IMR-90 (cell line): ENCODE data around the gene DNASE1. TPM values are rescaled to one million over a fixed set of nuclear protein-coding genes. Genes with fewer than 3 reads are reported as not detected.

Source experiments
- ATAC-seq: fragments of 200-7000 bp; cut with Tn5 transposase; 2 replicates; pipeline ENCODE4 v1.9.1; 2020; ENCODE audit warnings: low read depth, mild to moderate bottlenecking, moderate library complexity
- BruUV-seq: library from RNA; stranded (reverse); fragments of 400-500 nt; replicated peaks from 2 replicates; lab custom pipeline; 2021; lab: Mats Ljungman, UMichigan
- CTCF ChIA-PET: fragments of 300-600 bp; formaldehyde crosslinking; extraction: SDS; loops from one replicate; lab custom pipeline; 2021; ENCODE audit warnings: antibody characterized with exemption; lab: Yijun Ruan, JAX
- POLR2A ChIA-PET: fragments of 300-600 bp; sonication (Branson Sonifier 250); formaldehyde crosslinking; loops from one replicate; lab custom pipeline; 2022; ENCODE audit warnings: antibody characterized with exemption; ENCODE audit not compliant: unreplicated experiment; lab: Charles Lee
- DNase-seq: peaks from one replicate; pipeline ENCODE4 v3.0.0; 2013
- H2AFZ ChIP-seq: replicated peaks from 2 replicates; pipeline ENCODE3; 2013; ENCODE audit warnings: low read length, mild to moderate bottlenecking; ENCODE audit not compliant: poor library complexity
- H2AK5ac ChIP-seq: 2 replicates; pipeline ENCODE4 v1.6.1; 2013; ENCODE audit warnings: low read depth, low read length, inconsistent platforms
- H2AK9ac ChIP-seq: replicated peaks from 2 replicates; pipeline ENCODE3; 2013; ENCODE audit warnings: mild to moderate bottlenecking, low read depth, low read length, moderate library complexity; ENCODE audit not compliant: poor library complexity
- H2BK120ac ChIP-seq: 2 replicates; pipeline ENCODE4 v1.6.1; 2013; ENCODE audit warnings: low read depth, low read length, inconsistent platforms
- H2BK15ac ChIP-seq: 3 replicates; pipeline ENCODE4 v1.6.1; 2013; ENCODE audit warnings: low read depth, low read length, inconsistent platforms
- H2BK20ac ChIP-seq: 2 replicates; pipeline ENCODE4 v1.6.1; 2013; ENCODE audit warnings: low read depth, mild to moderate bottlenecking, inconsistent platforms, low read length, moderate library complexity
- H2BK5ac ChIP-seq: 2 replicates; pipeline ENCODE4 v1.6.1; 2013; ENCODE audit warnings: mild to moderate bottlenecking, low read depth, low read length, inconsistent platforms; ENCODE audit not compliant: poor library complexity, severe bottlenecking
- H3K14ac ChIP-seq: replicated peaks from 2 replicates; pipeline ENCODE4 v1.6.1; 2013; ENCODE audit warnings: low read depth, low read length, inconsistent platforms
- H3K18ac ChIP-seq: 2 replicates; pipeline ENCODE4 v1.6.1; 2013; ENCODE audit warnings: low read depth, low read length, control low read depth
- H3K23ac ChIP-seq: 2 replicates; pipeline ENCODE4 v1.6.1; 2013; ENCODE audit warnings: low read depth, low read length, inconsistent platforms
- H3K27ac ChIP-seq: 2 replicates; pipeline ENCODE4 v1.5.1; 2013; ENCODE audit warnings: mild to moderate bottlenecking, control low read depth, low read length; ENCODE audit not compliant: insufficient read depth
- H3K27me3 ChIP-seq: 2 replicates; pipeline ENCODE4 v1.6.1; 2013; ENCODE audit warnings: low read length; ENCODE audit not compliant: control insufficient read depth, insufficient read depth
- H3K36me3 ChIP-seq: 2 replicates; pipeline ENCODE4 v1.6.1; 2013; ENCODE audit warnings: low read length, mixed read lengths; ENCODE audit not compliant: control insufficient read depth, insufficient read depth
- H3K4ac ChIP-seq: 2 replicates; pipeline ENCODE4 v1.6.1; 2013; ENCODE audit warnings: low read depth, low read length, inconsistent platforms
- H3K4me1 ChIP-seq: 2 replicates; pipeline ENCODE4 v1.6.1; 2013; ENCODE audit warnings: low read length, mixed read lengths; ENCODE audit not compliant: control insufficient read depth, insufficient read depth
- H3K4me2 ChIP-seq: 2 replicates; pipeline ENCODE4 v1.6.1; 2013; ENCODE audit warnings: low read depth, mild to moderate bottlenecking, control low read depth, low read length, moderate library complexity
- H3K4me3 ChIP-seq: 2 replicates; pipeline ENCODE4 v1.5.1; 2013; ENCODE audit warnings: low read depth, mild to moderate bottlenecking, control low read depth, low read length, moderate library complexity; ENCODE audit not compliant: insufficient read depth
- H3K56ac ChIP-seq: 2 replicates; pipeline ENCODE4 v1.6.1; 2013; ENCODE audit warnings: low read length, inconsistent platforms; ENCODE audit not compliant: insufficient read depth; ENCODE audit errors: extremely low read depth
- H3K79me1 ChIP-seq, 2 experiments: 2 replicates each; pipeline ENCODE4 v1.6.1; 2013; ENCODE audit warnings: low read length in 2 of 2, inconsistent platforms in 1 of 2, low read depth in 1 of 2
- H3K9ac ChIP-seq: 2 replicates; pipeline ENCODE4 v1.6.1; 2013; ENCODE audit warnings: low read depth, low read length, control low read depth
- H3K9me1 ChIP-seq: 2 replicates; pipeline ENCODE4 v1.6.1; 2013; ENCODE audit warnings: low read length, inconsistent platforms; ENCODE audit not compliant: insufficient read depth
- H3K9me3 ChIP-seq: 2 replicates; pipeline ENCODE4 v1.6.1; 2013; ENCODE audit warnings: low read length; ENCODE audit not compliant: control insufficient read depth, insufficient read depth
- H4K20me1 ChIP-seq: 2 replicates; pipeline ENCODE4 v1.6.1; 2013; ENCODE audit warnings: low read length, inconsistent platforms; ENCODE audit not compliant: insufficient read depth
- H4K5ac ChIP-seq: 2 replicates; pipeline ENCODE4 v1.6.1; 2013; ENCODE audit warnings: mild to moderate bottlenecking, low read depth, low read length, control low read depth
- H4K8ac ChIP-seq, 2 experiments: 2 replicates each; pipeline ENCODE4 v1.6.1; 2013; ENCODE audit warnings: low read depth in 2 of 2, low read length in 2 of 2, control low read depth in 1 of 2, inconsistent platforms in 1 of 2
- H4K91ac ChIP-seq: 2 replicates; pipeline ENCODE4 v1.6.1; 2013; ENCODE audit warnings: low read depth, low read length, inconsistent platforms; ENCODE audit not compliant: insufficient read depth
- BHLHE40 ChIP-seq: fragments of 150-350 bp; IDR thresholded peaks from 2 replicates; pipeline ENCODE4 v1.6.1; 2016; ENCODE audit warnings: mild to moderate bottlenecking, low read depth, low read length
- CEBPB ChIP-seq: IDR thresholded peaks from 2 replicates; pipeline ENCODE4 v1.6.1; 2012; ENCODE audit warnings: low read depth, low read length, improper control_type of control experiment
- CHD1 ChIP-seq: IDR thresholded peaks from 2 replicates; pipeline ENCODE4 v1.6.1; 2012; ENCODE audit warnings: low read depth, low read length, improper control_type of control experiment
- CTCF ChIP-seq: conservative IDR thresholded peaks from 2 replicates; pipeline ENCODE4 v1.5.1; 2012; ENCODE audit warnings: mild to moderate bottlenecking, low read depth, low read length, improper control_type of control experiment
- ELK1 ChIP-seq: fragments of 150-350 bp; IDR thresholded peaks from 2 replicates; pipeline ENCODE4 v1.6.1; 2016; ENCODE audit warnings: low read depth, mild to moderate bottlenecking, low read length, moderate library complexity, borderline replicate concordance
- FOS ChIP-seq: fragments of 150-350 bp; IDR thresholded peaks from 2 replicates; pipeline ENCODE4 v1.6.1; 2016; ENCODE audit warnings: low read depth, low read length
- MAFK ChIP-seq: IDR thresholded peaks from 2 replicates; pipeline ENCODE4 v1.6.1; 2012; ENCODE audit warnings: low read depth, low read length, improper control_type of control experiment
- MAZ ChIP-seq: IDR thresholded peaks from 2 replicates; pipeline ENCODE4 v1.6.1; 2012; ENCODE audit warnings: low read depth, mild to moderate bottlenecking, low read length, improper control_type of control experiment, moderate library complexity, borderline replicate concordance
- MXI1 ChIP-seq: IDR thresholded peaks from 2 replicates; pipeline ENCODE4 v1.6.1; 2012; ENCODE audit warnings: low read depth, mild to moderate bottlenecking, low read length, moderate library complexity, borderline replicate concordance
- NFE2L2 ChIP-seq: fragments of 150-350 bp; IDR thresholded peaks from 2 replicates; pipeline ENCODE4 v1.6.1; 2016; ENCODE audit warnings: low read depth, mild to moderate bottlenecking, low read length
- POLR2A ChIP-seq: IDR thresholded peaks from 2 replicates; pipeline ENCODE4 v1.6.1; 2012; ENCODE audit warnings: mild to moderate bottlenecking, low read depth, low read length
- RAD21 ChIP-seq: IDR thresholded peaks from 2 replicates; pipeline ENCODE4 v1.6.1; 2012; ENCODE audit warnings: low read length, improper control_type of control experiment
- RCOR1 ChIP-seq: IDR thresholded peaks from 2 replicates; pipeline ENCODE4 v1.6.1; 2012; ENCODE audit warnings: mild to moderate bottlenecking, low read length, improper control_type of control experiment; ENCODE audit not compliant: insufficient replicate concordance
- RFX5 ChIP-seq: IDR thresholded peaks from 2 replicates; pipeline ENCODE4 v1.8.0; 2012; ENCODE audit warnings: low read depth, mild to moderate bottlenecking, low read length, moderate library complexity
- SMC3 ChIP-seq: fragments of 150-350 bp; IDR thresholded peaks from 2 replicates; pipeline ENCODE4 v1.6.1; 2016; ENCODE audit warnings: low read depth, mild to moderate bottlenecking, antibody characterized with exemption, low read length, moderate library complexity
- WGBS, 2 experiments: methylation state at CpG; one replicate each; pipeline versions ENCODE4 v1.1.5 to v1.1.7; 2013; ENCODE audit warnings: missing lambda C conversion rate in 2 of 2; ENCODE audit not compliant: insufficient read length in 1 of 2; ENCODE audit errors: extremely low coverage in 2 of 2; 5-methylcytosine and 5-hydroxymethylcytosine counted together
- dilution Hi-C: fragments of 300-500 bp; cut with HindIII; formaldehyde crosslinking; loops from one replicate; pipeline ENCODE4 v1.14.3; 2018; ENCODE audit warnings: low sequenced_read_pairs; ENCODE audit not compliant: unreplicated experiment
- in situ Hi-C: fragments of 300-500 bp; cut with MboI; formaldehyde crosslinking; loops from 3 replicates; pipeline ENCODE4 v1.14.3; 2019; ENCODE audit warnings: low sequenced_read_pairs, inconsistent platforms, mixed read lengths
- intact Hi-C: fragments of 100-400 bp; cut with micrococcal nuclease; formaldehyde crosslinking; loops from 2 replicates; pipeline ENCODE4 v1.10.0; 2022
- polyA plus RNA-seq, 3 experiments: library from polyadenylated mRNA; depleted of rRNA; stranded (reverse); fragments of >200 nt; gene quantifications; 2 replicates each; pipeline ENCODE4 v1.2.3, GENCODE V29; 2012; ENCODE audit warnings: low replicate concordance in 1 of 3
- total RNA-seq: library from RNA; depleted of rRNA; stranded (reverse); fragments of >200 nt; gene quantifications from 2 replicates; pipeline ENCODE4 v1.2.3, GENCODE V29; 2012

The DNASE1 gene
- total and polyA plus RNA-seq, 2 of the 4 experiments (the other 2 are of a cell fraction) = 5.4 to 15.9 TPM

GRCh38 chr16:3652373-3653195 lies 1.9 kb upstream of the DNASE1 start:
- H3K4ac ChIP-seq = no peak overlapping the region
- no peak overlapping the region for H3K4me2 ChIP-seq
- in situ Hi-C loops (no loop called here), intact Hi-C loops (no loop called here), dilution Hi-C loops (no loop called here)
- H3K18ac ChIP-seq = no peak overlapping the region
- no TSS peak for BruUV-seq
- no peak overlapping the region for H3K27ac ChIP-seq
- CTCF ChIA-PET = interaction anchor here (0.6 kb wide), 1 partner anchor 43 kb away, joined by 5 read pairs; no protein-coding TSS in a partner anchor
- 93% methylated on average over 7 of the region's 14 CpGs; no CpG with 5 or more reads in 1 of the 2 experiments for WGBS, 2 experiments
- H2AK5ac ChIP-seq = no peak overlapping the region
- no peaks in the 10 kb centered on the region for H3K27me3 ChIP-seq
- H3K14ac ChIP-seq = no peak overlapping the region
- H3K36me3 ChIP-seq = peaks cover 42% of the 10 kb centered on the region
- no peak overlapping the region for H4K8ac ChIP-seq
- DNase-seq (no peak), ATAC-seq (no peak)
- H4K20me1 ChIP-seq = peaks cover 10% of the 10 kb centered on the region
- H4K91ac ChIP-seq = no peak overlapping the region
- no peak overlapping the region for H2BK120ac ChIP-seq
- no peaks in the 10 kb centered on the region for H3K4me1 ChIP-seq
- no peak overlapping the region for H2BK15ac ChIP-seq
- no peak overlapping the region for H4K5ac ChIP-seq
- H3K9ac ChIP-seq = no peak overlapping the region
- no peak overlapping the region for H3K56ac ChIP-seq
- H2BK20ac ChIP-seq = no peak overlapping the region
- no peak overlapping the region for H3K4me3 ChIP-seq
- peaks cover 0 to 9% of the 10 kb centered on the region in 2 experiments; a peak in 1 of 4 replicates for H3K79me1 ChIP-seq
- H3K23ac ChIP-seq = no peak overlapping the region
- no peak overlapping the region for H2BK5ac ChIP-seq
- H2AFZ ChIP-seq = no peak overlapping the region
- peaks cover 16% of the 10 kb centered on the region for H3K9me1 ChIP-seq
- H2AK9ac ChIP-seq = no peak overlapping the region
- H3K9me3 ChIP-seq = no peaks in the 10 kb centered on the region
- POLR2A ChIA-PET = no interaction called here
- TF ChIP-seq MAFK (no peak), NFE2L2 (no peak), ELK1 (no peak), CTCF (no peak), MXI1 (no peak), POLR2A (no peak), RFX5 (no peak), CHD1 (no peak), RCOR1 (no peak), CEBPB (no peak), SMC3 (no peak), FOS (no peak), MAZ (no peak), BHLHE40 (no peak), RAD21 (no peak)
